AG04449 (cell line): ENCODE measurements around the gene TPP2.

Source experiments
- CTCF ChIA-PET: fragments of 350-600 bp; formaldehyde crosslinking; extraction: SDS; loops from one replicate; lab custom pipeline; 2021; ENCODE audit warnings: antibody characterized with exemption; lab: Yijun Ruan, JAX
- POLR2A ChIA-PET: fragments of 400-600, 350-600 bp; formaldehyde crosslinking; extraction: SDS; loops from one replicate; lab custom pipeline; 2020; ENCODE audit warnings: antibody characterized with exemption, inconsistent platforms; lab: Yijun Ruan, JAX
- DNase-seq: peaks from one replicate; pipeline ENCODE4 v3.0.0-alpha.2; 2010; ENCODE audit warnings: low read depth, low spot score
- H3K4me3 ChIP-seq: 2 replicates; pipeline ENCODE4 v1.5.1; 2011; ENCODE audit warnings: low read depth, mild to moderate bottlenecking, control low read depth, low read length
- TF ChIP-seq, protein P1 (sequence below): IDR thresholded peaks from one replicate; pipeline ENCODE4 v1.5.1; 2011; ENCODE audit warnings: mild to moderate bottlenecking, moderate library complexity, low read length, control low read depth, inconsistent platforms; ENCODE audit not compliant: insufficient read depth; ENCODE audit errors: missing control alignments

TPP2 gene

DNA sequence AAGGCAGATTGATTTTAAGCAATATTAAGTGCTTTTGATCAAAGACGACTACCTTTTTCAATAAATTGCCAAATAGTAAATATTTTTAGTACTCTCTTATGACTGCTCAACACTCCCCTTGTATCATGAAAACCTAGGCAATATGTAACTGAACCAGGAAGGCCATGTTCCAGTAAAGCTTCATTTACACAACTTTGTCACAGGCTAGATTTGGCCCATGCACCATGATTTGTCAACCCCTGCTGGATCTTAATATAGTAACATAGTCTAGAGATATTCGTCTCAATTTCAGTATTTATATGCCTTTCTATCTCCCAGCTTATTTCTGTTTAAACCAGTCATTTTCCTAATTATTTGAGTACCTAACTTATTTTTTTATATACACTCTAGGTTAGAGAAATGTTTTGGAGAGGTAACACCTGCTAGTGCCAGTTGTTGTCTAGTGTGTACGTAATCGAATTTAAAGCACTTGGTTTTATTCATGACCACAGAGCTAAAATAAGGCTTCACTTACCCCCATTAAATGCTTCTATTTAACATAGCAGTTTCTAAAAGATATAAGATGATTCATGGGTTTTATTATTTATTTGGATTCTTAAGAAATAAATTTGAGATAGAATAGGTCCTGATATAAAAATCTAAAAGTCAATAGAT, 21.0 kb downstream of the TPP2 start:
- CTCF ChIA-PET, result no interaction called here
- DNase-seq, result no peak
- TF ChIP-seq, protein P1, sequence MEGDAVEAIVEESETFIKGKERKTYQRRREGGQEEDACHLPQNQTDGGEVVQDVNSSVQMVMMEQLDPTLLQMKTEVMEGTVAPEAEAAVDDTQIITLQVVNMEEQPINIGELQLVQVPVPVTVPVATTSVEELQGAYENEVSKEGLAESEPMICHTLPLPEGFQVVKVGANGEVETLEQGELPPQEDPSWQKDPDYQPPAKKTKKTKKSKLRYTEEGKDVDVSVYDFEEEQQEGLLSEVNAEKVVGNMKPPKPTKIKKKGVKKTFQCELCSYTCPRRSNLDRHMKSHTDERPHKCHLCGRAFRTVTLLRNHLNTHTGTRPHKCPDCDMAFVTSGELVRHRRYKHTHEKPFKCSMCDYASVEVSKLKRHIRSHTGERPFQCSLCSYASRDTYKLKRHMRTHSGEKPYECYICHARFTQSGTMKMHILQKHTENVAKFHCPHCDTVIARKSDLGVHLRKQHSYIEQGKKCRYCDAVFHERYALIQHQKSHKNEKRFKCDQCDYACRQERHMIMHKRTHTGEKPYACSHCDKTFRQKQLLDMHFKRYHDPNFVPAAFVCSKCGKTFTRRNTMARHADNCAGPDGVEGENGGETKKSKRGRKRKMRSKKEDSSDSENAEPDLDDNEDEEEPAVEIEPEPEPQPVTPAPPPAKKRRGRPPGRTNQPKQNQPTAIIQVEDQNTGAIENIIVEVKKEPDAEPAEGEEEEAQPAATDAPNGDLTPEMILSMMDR, result no peak
- no peak overlapping the region for H3K4me3 ChIP-seq
- POLR2A ChIA-PET, result no interaction called here

DNA sequence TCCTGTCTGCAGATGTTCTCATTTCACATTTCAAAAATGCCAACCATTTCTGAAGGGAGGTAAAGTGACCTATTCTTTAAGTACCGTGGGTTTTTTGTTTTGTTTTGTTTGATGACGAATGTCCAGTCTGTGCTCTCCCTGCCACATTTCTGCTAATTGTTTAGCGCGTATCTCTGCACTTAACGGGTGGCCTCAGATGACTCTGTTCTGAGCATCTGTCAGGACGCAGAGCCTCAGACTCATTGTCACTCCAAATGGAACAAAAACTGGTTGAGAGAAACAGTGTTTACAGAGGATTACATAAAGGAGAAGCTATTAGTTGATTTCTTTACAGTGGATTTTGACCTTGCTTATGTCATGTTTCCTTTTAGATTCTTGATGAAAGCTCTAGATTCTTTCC, 23.7 kb downstream of the TPP2 start:
- no peak for DNase-seq
- TF ChIP-seq, protein P1, result no peak
- no peak overlapping the region for H3K4me3 ChIP-seq
- ChIA-PET CTCF (no interaction called here), POLR2A (no interaction called here)

DNA sequence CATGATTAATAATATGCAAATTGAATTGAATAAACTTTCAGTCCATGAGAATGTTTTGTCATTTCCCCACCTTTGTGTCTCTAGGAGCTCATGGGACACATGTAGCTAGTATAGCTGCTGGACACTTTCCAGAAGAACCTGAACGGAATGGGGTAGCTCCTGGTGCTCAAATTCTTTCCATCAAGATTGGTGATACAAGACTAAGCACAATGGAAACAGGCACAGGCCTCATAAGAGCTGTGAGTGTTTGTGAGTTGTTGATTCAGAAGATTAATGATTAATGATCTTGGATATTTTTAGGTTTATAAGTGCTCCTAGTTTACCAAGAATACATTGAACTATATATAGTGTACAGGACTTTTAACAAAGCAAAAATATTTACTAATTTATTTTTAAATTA, 30.1 kb downstream of the TPP2 start:
- TF ChIP-seq, protein P1, result no peak
- DNase-seq, result no peak
- POLR2A ChIA-PET, result no interaction called here
- H3K4me3 ChIP-seq, result no peak overlapping the region
- CTCF ChIA-PET, result interaction anchor here (0.8 to 1.2 kb wide), 2 partner anchors 24 to 98 kb away, joined by 3 read pairs; no protein-coding TSS in a partner anchor

DNA sequence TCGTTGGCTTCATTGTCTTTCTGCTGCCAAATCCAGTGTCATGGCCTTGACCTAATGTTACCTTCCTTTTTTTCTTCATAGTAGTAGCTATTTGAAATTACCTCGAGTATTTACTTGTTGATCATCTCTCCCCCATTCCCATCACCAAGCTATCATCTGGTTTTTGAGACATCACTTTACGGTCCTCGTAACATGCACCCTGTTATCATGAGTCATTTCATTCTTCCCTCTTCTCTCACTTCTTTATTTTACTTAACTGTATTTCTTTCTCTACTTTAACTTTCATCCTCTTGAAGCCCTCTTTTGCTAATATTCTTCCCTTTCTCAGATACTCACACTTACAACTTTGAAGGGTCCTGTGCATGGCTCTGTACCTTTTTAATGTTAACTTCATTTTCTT, 31.8 kb downstream of the TPP2 start:
- H3K4me3 ChIP-seq, result no peak overlapping the region
- no peak for DNase-seq
- ChIA-PET CTCF (no interaction called here), POLR2A (interaction anchor here (0.6 kb wide), 1 partner anchor 23 kb away, joined by 3 read pairs; no protein-coding TSS in a partner anchor)
- TF ChIP-seq, protein P1, result no peak

DNA sequence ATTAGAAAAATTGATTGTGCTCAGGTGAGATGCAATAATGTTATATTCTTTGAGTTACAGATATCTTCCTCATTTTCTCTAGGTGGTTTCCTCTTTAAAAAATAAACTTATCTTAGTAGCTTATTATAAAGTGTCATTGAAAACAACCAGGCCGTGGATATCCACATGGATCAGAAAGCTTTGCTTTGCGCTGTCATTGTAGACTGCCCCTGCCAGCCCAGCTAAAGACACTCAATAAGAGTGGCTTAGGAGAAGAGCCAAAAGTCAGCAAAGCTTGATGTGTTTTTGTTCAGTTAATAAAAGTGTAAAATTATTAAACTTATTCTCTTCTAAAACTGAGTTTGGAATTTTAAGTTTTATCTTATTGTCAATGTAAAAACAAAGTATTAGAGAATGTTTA, 34.4 kb downstream of the TPP2 start:
- TF ChIP-seq, protein P1, result no peak
- POLR2A ChIA-PET, result no interaction called here
- H3K4me3 ChIP-seq, result no peak overlapping the region

DNA sequence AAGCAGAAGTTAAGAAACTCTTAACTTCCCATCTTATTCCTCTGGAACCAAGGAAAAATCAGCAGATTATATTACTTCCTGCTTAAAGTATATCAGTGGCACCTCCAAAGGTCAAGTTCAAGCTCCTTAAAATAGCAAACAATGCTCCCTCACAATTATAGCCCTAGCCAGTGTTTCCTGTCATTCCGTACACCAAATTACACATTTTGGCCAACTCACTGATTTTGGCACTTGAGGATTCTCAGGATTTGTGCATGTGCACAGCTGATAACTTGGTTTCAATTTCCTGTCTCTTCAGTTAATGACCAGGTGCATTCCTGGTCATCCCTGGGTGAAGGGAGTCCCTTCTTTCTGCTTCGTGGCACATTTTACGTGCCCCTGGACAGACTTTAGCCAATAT, 42.0 kb downstream of the TPP2 start:
- H3K4me3 ChIP-seq, result no peak overlapping the region
- POLR2A ChIA-PET, result no interaction called here
- TF ChIP-seq, protein P1, result no peak
- no peak for DNase-seq
- CTCF ChIA-PET, result no interaction called here

More for the DNA sequence above, 34.4 kb downstream of the TPP2 start:
- CTCF ChIA-PET, result interaction anchor here (1.8 kb wide), 1 partner anchor 240 kb away, joined by 3 read pairs; no protein-coding TSS in a partner anchor
- no peak for DNase-seq
